ENCODE results near the gene GABRR2.

GRCh38 chr6:89311853-89312531, 3.1 kb downstream of the GABRR2 start:
- TF ChIP-seq CTCF (IDR thresholded peaks at IDR 0.05 in 2 of 3, conservative IDR thresholded peaks at IDR 0.05 in 1 of 3; ENCODE audit: control insufficient read depth in 2 of 3, extremely low read depth in 1 of 3, insufficient read depth in 1 of 3, low read depth in 3 of 3, low read length in 3 of 3) = no peak
- no peak for TF ChIP-seq POLR2A (IDR thresholded peaks at IDR 0.05; ENCODE audit: low read depth, low read length)
- TF ChIP-seq TAF1 (IDR thresholded peaks at IDR 0.05; ENCODE audit: borderline replicate concordance, low read depth, low read length) = no peak
- TF ChIP-seq TCF7 (IDR thresholded peaks at IDR 0.05; ENCODE audit: borderline replicate concordance) = no peak
- no peak for TF ChIP-seq SIX5 (IDR thresholded peaks at IDR 0.05; ENCODE audit: low read depth, low read length, severe bottlenecking)
- TF ChIP-seq MYC (IDR thresholded peaks at IDR 0.05; ENCODE audit: insufficient read depth, insufficient read length, insufficient replicate concordance, low read length, severe bottlenecking) = no peak
- TF ChIP-seq SP1 (IDR thresholded peaks at IDR 0.05; ENCODE audit: low read depth, low read length) = no peak
- no peak for TF ChIP-seq CEBPB (IDR thresholded peaks at IDR 0.05; ENCODE audit: borderline replicate concordance in 1 of 2, low read depth in 2 of 2, low read length in 2 of 2)
- no peak for TF ChIP-seq YY1 (IDR thresholded peaks at IDR 0.05; ENCODE audit: low read depth, low read length)
- no peak for TF ChIP-seq TCF12 (IDR thresholded peaks at IDR 0.05; ENCODE audit: low read depth, low read length)
- no peak for TF ChIP-seq SUZ12 (IDR thresholded peaks at IDR 0.05; ENCODE audit: unreplicated experiment)
- no peak for TF ChIP-seq REST (IDR thresholded peaks at IDR 0.05; ENCODE audit: low read depth, low read length)
